HG02763 (cell line): Measurements from ENCODE around the gene ERFE.

ENCODE experiments used
- ATAC-seq: cut with Tn5 transposase; IDR thresholded peaks from one replicate; pipeline ENCODE4 v1.9.1; 2021; ENCODE audit warnings: mild to moderate bottlenecking, moderate library complexity; ENCODE audit not compliant: unreplicated experiment

ERFE gene

DNA sequence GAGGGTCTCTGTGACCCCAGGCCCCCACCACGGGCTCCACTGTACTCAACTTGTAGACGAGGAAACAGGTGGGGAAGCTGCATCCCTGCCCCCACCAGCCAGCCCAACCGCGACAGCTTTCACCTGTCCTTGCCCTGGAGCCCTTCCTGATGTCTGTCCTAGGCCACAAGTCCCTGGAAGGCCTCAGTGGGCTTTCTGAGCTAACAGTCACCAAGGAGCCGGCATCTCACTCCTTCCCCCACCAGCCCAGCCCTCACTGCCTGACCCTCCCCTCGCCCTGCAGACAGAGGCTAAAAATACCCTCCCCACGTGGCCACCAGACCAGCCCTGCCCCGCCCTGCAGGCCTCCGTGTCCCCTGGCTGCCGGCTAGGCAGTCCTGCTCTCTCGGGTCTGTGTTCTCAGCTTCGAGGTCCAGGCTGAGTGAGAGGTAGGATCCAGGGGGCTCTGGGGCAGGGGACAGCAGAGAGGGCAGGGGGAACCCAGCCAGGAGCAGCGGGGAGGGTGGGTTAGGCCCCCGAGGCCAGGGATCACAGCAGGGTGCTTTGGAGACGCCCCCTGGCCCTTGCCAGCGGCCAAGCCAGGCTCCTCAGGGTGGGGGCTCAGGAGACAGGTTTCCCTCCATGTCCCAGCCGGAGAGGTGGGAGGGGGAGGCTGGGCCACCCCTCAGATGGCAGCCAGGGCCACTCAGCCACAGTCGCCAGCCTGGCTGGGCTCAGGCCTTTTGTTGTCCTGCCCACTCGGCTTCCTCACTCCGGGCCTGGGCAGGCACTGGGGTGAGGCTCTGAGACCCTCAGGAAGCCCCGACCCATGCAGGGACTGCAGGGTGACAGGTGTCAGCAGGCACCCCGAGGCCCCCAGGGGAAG lies 20.2 kb upstream of the ERFE start, which contains the start of gene KLHL30:
TSS of gene KLHL30 (plus strand) at position 338 of the 865 bp plus-strand sequence. CDS start 2,087 bp downstream, outside the sequence.
- no peak for ATAC-seq

DNA sequence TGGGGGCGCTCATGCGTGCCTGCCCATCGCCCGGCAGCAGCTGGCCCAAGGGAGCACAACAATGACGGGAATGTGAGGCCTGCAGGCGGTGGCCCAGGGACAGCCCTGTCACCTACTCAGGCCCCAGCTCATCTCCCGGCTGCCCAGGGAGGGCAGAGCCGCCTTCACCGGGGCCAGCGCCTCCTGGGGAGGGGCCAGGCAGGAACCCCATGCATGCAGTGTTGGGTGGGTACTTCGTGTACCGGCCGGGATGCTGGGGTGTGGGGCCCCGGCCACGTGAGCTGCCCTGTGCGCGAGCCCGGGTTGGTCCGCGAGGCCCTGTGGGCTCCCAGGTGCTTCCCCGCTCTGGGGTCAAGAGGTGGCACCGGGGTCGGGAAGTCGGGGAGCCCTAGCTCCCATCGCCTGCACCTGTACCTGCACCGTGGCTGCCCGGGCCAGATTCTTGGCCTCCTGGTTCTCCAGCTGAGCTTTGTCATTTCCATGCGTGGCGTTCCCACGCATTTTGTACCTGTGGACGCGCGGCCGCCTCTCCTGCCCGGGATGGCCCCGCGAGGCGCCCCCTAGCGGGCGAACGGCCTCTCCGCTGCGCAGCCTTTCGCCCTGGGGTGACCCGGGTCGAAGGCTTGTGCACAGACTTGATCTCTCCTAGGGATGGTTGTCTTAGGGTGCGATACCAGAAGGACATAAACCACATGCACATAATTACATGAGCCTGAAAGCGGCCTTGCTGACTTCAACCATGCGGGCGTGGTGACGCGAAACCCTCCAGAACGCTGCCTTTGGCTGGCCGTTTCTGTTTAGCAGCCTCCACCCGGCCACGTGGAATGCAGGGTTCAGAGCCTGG lies 19.4 kb upstream of the ERFE start:
- no peak for ATAC-seq

DNA sequence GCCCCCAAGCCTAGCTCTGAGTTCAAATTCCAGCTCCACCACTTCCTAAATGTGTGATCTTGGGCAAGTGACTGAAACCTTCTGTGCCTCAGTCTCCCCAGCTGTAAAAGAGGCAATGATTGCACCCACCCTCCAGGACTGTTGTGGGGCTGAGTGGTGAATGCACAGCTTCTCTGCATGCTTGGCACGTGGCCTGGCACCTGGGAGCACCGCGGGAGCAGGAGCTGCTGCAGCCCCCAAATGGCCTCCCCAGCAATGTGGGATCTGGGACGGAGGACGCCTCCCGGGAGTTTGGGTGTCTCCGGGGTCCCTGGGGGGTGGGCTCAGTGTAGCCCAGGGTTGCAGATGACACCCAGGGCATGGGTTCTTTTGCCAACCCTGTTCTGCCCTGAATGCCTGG lies 18.7 kb upstream of the ERFE start:
- ATAC-seq, result no peak

DNA sequence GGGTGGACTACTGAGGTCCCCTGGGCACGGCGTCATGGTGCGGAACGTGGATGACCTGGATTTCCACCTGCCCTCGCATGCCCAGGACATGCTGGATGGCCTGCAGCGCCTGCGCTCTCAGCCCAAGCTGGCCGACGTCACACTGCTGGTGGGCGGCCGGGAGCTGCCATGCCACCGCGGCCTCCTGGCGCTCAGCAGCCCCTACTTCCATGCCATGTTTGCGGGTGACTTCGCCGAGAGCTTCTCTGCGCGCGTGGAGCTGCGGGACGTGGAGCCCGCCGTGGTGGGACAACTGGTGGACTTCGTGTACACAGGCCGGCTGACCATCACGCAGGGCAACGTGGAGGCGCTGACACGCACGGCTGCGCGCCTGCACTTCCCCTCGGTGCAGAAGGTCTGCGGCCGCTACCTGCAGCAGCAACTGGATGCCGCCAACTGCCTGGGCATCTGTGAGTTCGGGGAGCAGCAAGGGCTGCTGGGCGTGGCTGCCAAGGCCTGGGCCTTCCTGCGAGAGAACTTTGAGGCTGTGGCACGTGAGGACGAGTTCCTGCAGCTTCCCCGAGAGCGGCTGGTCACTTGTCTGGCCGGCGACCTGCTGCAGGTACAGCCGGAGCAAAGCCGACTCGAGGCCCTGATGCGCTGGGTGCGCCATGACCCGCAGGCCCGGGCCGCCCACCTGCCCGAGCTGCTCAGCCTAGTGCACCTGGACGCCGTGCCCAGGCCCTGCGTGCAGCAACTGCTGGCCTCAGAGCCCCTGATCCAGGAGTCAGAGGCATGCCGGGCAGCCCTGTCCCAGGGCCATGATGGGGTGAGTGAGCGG lies 17.8 kb upstream of the ERFE start:
- no peak for ATAC-seq

DNA sequence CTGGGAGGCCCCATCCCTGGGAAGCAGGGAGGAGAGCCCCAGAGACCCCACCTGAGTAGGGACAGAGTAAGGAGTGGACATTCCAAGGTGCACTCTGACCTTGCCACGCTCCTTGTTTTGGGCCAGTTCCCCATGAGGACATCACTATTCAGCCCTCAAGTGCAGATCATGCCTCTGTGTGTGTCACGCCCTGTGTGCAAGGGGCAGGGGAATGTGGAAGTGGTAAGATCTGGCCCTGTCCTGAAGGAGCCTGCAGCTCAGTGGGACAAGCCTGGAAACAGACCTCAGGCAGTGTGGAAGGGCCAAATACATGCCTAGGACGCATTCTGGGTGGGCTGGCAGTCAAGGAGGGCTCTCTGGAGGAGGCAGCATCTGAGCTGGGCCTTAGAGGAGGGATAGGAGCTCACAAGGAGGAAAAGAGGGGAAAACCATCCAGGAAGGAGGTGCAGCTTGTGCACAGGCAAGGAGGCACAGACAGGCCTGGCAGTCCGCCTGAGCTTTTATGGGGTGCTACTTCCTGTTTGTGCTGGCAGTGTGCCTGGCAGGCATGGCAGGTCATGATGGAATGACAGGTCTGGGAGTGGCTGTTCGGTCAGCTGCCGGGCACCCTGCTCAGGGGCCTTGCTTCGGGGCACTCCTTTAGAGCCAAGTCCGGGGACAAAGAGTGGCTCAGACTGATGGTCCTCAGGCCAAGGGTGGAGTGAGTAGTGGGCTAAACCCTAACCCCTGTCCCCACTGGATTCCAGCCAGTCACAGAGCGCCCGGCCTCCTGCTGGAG lies 17.0 kb upstream of the ERFE start:
- no peak for ATAC-seq

DNA sequence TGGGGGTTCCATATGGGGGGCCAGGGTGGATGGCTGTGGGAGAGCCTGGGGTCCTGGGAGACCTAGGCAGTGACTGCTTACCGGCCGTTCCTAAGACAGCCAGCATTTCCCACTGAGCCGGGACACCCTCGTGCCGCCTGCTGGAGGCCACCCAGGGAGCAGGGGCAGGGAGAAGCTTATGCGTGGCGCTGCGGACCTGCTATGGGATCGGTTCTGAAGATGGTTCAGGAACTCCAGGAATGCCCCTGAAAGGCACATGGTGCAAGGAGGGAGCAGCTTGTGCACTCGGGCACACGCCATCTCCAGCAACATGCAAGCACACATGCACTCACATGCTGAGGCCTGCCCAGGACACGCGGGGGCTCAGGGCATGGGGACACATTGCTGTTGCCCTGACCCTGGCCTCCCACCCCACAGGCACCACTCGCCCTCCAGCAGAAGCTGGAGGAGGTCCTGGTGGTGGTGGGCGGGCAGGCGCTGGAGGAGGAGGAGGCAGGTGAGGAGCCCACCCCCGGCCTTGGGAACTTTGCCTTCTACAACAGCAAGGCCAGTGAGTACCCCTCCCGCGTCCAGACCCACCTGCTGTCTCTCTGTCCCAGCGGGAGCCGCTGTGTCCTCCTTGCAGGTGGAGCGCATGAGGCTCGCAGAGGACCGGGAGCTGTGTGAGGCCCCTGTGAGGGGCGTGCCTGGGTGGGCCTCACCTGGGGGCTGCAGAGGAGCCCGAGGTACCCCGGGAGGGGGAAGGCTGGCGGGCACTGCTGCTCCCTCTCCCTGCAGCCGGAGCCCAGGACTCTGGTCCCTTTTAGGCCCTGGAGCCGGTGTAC lies 16.2 kb upstream of the ERFE start:
- ATAC-seq, result no peak

DNA sequence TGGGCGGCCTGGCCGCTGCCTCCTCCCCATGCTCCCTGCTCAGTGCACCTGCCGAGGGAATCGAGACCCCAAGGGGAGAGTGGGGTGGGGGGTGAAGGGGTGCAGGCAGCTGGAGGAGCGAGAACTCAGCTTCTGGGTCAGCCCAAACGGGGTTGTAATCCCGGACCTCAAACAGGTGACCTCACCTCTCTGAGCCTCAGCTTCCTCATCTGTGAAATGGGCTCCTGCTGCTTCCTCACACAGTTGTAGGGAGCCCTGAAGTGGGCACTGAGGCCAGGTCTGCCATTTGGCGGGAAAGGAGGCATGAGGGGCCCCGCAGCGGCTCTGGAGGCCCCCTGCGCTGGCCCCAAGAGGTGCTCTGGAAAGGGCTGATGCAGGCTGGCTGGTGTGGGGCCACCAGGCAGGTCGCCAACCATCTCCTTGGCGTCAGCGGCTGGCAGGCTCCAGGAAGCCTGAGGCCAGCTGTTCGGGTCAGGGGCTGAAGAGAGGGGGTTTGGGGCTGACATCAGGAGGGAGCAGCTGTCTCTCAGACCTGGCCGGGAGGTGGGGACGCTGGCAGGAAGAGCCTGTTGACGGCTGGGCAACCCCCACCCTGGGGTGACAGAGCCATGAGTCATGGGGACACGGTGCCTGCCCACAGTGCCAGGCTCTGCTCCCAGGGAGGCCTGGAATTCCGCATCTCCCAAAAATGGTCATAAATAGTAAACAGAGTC lies 15.4 kb upstream of the ERFE start:
- ATAC-seq, result no peak

DNA sequence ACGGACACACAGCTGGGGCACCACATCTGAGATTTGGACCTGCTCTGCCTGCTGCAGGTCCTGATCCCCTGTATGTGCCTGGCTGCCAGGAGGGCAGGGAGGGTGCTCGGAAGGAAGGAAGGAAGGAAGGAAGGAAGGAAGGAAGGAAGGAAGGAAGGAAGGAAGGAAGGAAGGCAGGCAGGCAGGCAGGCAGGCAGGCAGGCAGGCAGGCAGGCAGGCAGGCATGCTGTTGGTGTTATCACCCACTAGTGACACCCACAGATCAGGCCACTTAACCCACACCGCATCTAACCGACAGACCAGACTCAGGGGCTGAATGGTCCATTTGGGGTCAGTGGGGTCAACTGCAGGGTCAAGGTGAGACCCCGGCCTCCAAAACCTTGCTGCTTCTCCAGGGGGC lies 14.5 kb upstream of the ERFE start:
- no peak for ATAC-seq

DNA sequence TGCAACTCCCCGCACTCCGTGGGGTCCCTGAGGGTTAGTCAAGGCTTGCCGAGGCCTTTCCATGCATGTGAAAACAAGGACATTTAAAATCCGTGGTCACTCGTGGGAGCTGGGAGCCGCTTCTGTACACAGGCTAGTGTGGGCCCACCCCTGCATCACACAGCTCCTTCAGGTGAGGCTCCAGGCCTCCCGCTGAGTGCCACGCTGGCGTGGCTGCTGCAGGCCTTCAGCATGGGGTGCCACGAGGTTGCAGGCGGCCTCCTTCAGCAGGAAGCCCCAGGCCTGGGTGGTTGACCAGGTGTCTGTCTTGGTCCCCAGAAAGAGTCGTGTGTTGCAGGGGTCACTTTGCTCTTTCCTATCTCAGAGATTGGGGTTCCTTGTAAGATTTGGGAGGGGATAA lies 13.7 kb upstream of the ERFE start:
- ATAC-seq, result no peak

DNA sequence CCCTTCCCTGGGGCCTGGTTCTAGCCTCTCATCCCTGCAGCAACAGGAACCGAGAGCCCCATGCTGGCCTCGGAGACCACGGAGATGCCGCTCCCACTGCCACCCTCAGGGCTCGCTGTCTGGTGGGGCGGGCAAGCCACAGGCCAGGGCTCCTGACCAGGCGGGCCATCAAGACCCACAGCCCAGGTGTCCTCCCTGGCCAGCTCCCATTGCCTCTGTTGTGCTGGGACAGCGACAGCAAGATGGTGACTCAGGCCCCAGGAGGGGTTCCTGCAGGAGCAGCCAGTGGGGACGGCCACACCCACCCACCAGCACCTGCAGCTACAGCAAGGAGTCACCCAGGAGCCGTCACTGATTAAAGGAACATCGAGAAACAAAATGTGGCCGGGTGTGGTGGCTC lies 12.9 kb upstream of the ERFE start:
- ATAC-seq, result no peak

DNA sequence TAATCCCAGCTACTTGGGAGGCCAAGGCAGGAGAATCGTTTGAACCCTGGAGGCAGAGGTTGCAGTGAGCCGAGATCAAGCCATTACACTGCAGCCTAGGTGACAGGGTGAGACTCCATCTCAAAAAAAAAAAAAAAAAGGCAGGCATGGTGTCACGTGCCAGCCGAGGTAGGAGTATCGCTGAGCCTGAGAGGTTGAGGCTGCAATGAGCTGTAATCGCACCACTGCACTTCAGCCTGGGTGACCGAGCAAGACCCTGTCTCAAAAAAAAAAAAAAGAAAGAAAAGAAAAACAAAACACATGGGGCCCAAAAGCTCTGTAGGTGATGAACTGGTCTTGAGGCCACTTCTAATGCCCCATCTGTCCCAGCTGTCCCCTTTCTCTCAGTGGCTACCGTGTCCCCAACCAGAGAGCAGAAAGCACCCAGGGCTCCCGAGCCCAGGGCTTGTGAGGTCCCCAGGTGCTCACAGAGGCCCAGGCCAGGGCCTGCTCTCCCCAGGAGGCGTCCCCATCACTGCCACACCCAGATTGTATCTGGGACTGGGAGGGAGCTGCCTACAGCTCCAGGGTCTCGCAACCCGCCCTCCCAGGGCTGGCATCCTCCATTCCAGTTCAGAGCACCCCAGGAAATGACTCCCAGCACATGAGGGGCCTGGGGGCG lies 11.8 kb upstream of the ERFE start:
- ATAC-seq, result no peak

DNA sequence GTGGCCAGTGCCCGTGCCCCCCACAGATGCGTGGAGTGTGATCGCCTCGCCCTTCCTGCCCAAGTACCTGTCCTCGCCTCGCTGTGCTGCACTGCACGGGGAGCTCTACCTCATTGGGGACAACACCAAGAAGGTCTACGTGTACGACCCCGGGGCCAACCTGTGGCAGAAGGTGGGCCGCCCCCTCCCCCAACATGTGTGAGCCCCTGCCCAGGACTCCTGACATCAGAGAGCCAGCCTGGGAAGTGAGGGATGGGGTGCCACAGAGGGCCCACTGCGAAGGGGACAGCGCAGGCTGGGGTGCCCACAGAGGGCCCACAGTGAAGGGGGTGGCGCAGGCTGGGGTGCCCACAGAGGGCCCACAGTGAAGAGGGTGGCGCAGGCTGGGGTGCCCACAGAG lies 9.8 kb upstream of the ERFE start:
- no peak for ATAC-seq

DNA sequence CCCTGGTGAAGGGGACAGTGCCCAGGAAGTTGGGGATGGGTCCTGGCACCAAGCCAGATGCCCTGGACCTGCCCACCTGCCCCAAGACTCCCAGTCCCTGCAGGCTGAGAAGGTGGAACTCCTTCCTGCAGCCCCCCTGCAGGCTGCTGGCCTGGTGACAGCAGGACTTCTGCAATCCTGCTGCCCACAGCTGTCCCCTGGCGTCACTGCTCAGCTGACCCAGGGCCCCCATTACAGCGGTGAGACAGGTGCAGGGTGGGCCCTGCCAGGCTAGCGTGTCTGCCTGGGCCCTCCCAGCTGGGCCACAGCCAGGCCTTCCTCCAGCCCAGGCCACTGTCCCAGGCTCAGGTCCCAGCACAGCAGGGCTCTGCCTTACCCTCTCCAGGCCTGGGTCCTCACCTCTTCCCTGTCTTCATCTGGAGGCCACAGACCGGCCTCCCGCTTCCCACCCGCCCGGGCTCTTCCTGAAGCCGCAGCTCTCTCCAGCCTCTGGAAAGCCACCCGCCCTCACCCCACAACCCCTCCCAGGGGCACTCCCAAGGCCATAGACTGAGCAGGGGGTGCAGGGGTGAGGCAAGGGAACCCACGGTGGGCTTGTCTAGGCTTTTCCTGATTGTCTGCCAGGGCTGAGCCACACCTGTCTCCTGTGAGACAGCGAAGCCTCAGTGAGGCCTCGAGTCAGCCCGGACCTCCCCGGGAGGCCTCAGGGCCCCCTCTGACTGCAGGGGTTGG lies 8.8 kb upstream of the ERFE start:
- no peak for ATAC-seq

DNA sequence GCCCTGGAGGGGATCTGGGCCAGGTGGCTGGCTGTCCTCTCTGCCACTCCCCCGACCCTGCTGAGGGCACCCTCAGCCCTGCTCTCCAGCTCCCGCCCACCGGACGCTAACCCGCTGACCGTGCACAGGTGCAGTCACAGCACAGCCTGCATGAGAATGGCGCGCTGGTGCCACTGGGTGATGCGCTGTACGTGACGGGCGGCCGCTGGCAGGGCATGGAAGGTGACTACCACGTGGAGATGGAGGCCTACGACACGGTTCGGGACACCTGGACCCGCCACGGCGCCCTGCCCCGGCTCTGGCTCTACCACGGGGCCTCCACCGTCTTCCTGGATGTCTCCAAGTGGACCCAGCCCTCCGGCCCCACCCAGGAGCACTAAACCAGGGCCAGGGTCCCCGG lies 8.1 kb upstream of the ERFE start:
- no peak for ATAC-seq

DNA sequence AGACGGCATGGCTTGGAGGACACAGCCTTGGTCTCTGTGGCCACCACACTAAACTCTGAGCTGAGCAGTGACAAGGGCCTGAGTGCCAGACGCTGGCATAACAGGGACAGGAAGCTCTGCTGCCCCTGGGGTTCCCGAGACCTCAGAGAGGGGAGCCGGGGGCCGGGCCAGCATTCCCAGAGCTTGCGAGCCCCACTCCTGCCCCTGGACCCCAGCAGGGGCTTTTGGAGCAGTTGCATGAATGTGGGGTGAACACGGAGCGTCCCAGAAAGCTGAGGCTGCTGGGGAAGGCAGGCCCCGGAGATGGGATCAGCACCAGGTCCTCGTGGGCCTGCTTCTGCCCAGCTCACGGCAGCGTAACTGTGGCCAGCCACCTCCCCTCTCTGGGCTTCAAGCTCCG lies 7.6 kb upstream of the ERFE start:
- no peak for ATAC-seq

DNA sequence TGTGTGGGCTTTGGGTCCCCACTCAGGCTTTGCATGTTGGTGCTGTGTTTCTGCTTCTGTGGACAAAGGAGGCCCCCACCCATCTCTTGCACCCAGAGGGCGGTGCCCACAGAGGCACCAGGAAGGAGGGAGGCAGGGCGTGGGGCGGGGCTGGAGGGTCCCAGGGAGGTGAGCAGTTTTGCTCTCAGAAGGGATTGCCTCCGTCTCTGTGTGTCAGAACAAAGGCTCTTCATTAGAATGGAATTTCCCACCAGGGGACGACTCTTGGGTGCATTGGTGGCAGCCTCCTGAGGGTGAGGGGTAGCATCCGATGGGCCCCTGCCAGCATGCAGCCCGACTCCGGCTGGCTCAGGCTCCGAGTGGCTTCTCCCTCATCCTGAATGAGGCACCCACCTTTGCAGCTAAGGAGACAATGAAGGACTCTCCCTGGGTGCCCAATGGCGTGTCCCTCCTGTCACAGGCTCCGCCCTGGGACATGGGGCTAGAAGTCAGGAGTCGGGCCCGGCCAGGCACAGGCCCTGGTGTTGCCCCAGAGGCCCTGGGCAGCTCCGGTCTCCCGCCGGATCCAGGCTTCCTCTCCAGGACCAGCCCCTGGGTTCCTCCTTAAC lies 7.0 kb upstream of the ERFE start:
- no peak for ATAC-seq
